ENCODE results near the gene ZDHHC14.
"Not testable (repeated sequence)": the region's sequence is repeated elsewhere in the genome, so short reads cannot be mapped to it uniquely, and the experiment has no call there.

ZDHHC14 gene

GRCh38 chr6:157449610-157450009 lies 68.6 kb downstream of the ZDHHC14 start:
- no peak for DNase-seq

- DNase-seq = no peak
Observed at GRCh38 chr6:157450931-157451742, 70.1 kb downstream of the ZDHHC14 start.

GRCh38 chr6:157452096-157452495 lies 71.1 kb downstream of the ZDHHC14 start:
- no peak for DNase-seq

GRCh38 chr6:157453131-157453530 lies 72.1 kb downstream of the ZDHHC14 start:
- DNase-seq = no peak

GRCh38 chr6:157453978-157454377 lies 73.0 kb downstream of the ZDHHC14 start:
- no peak for DNase-seq

GRCh38 chr6:157454762-157455714 lies 74.0 kb downstream of the ZDHHC14 start:
- no peak for DNase-seq

- DNase-seq = no peak
Observed at GRCh38 chr6:157455731-157456523, 74.9 kb downstream of the ZDHHC14 start.

GRCh38 chr6:157456524-157456829 lies 75.5 kb downstream of the ZDHHC14 start:
- DNase-seq = no peak

- no peak for DNase-seq
Observed at GRCh38 chr6:157457787-157458186, 76.8 kb downstream of the ZDHHC14 start.

- peak; percentile 23 for DNase-seq
Observed at GRCh38 chr6:157459327-157459726, 78.3 kb downstream of the ZDHHC14 start.

- no peak for DNase-seq
Observed at GRCh38 chr6:157460182-157460999, 79.4 kb downstream of the ZDHHC14 start.

- DNase-seq = peak; percentile 60
Observed at GRCh38 chr6:157461000-157461915, 80.3 kb downstream of the ZDHHC14 start.

- no peak for DNase-seq
Observed at GRCh38 chr6:157462956-157463742, 82.2 kb downstream of the ZDHHC14 start.

- not testable (repeated sequence) for DNase-seq
Observed at GRCh38 chr6:157463743-157464135, 82.7 kb downstream of the ZDHHC14 start.

GRCh38 chr6:157464653-157465535 lies 83.9 kb downstream of the ZDHHC14 start:
- no peak for DNase-seq

- no peak for DNase-seq
Observed at GRCh38 chr6:157466342-157466648, 85.3 kb downstream of the ZDHHC14 start.

GRCh38 chr6:157467339-157467738 lies 86.3 kb downstream of the ZDHHC14 start:
- not testable (repeated sequence) for DNase-seq

GRCh38 chr6:157468054-157468453 lies 87.1 kb downstream of the ZDHHC14 start:
- DNase-seq = no peak

- DNase-seq = no peak
Observed at GRCh38 chr6:157468574-157468973, 87.6 kb downstream of the ZDHHC14 start.
